Endothelial cell (in vitro differentiated cells): ENCODE results near the gene PPARGC1A. TPM values are rescaled to one million over a fixed set of nuclear protein-coding genes. Genes with fewer than 3 reads are reported as not detected.

Source experiments
- DNase-seq: peaks from one replicate; pipeline ENCODE4 v3.0.0; 2021; ENCODE audit warnings: low spot score
- H3K27ac Mint-ChIP-seq: one replicate; pipeline ENCODE4 v1.8.0; 2021; ENCODE audit warnings: mixed read lengths, inconsistent platforms; ENCODE audit not compliant: unreplicated experiment
- H3K27me3 Mint-ChIP-seq: one replicate; pipeline ENCODE4 v1.8.0; 2021; ENCODE audit warnings: mild to moderate bottlenecking, moderate library complexity, mixed read lengths, inconsistent platforms; ENCODE audit not compliant: unreplicated experiment
- H3K36me3 Mint-ChIP-seq: one replicate; pipeline ENCODE4 v1.8.0; 2021; ENCODE audit warnings: mild to moderate bottlenecking, low read depth, mixed read lengths, inconsistent platforms; ENCODE audit not compliant: unreplicated experiment
- H3K4me1 Mint-ChIP-seq: one replicate; pipeline ENCODE4 v1.8.0; 2021; ENCODE audit warnings: mild to moderate bottlenecking, mixed read lengths, inconsistent platforms; ENCODE audit not compliant: unreplicated experiment
- H3K4me3 Mint-ChIP-seq: one replicate; pipeline ENCODE4 v1.8.0; 2021; ENCODE audit warnings: mild to moderate bottlenecking, mixed read lengths, inconsistent platforms; ENCODE audit not compliant: unreplicated experiment
- H3K9me3 Mint-ChIP-seq: one replicate; pipeline ENCODE4 v1.8.0; 2021; ENCODE audit warnings: mixed read lengths, inconsistent platforms; ENCODE audit not compliant: unreplicated experiment
- total RNA-seq: library from RNA; stranded (reverse); fragmentation: NEBNext Ultra II Directional; extraction: Animal tissue kit (Norgen Biotek cat#: 25700); gene quantifications from one replicate; pipeline ENCODE4 v1.2.1, GENCODE V29; 2021; ENCODE audit not compliant: unreplicated experiment
- TF ChIP-seq, protein P1 (sequence below): fragments of 200-600 bp; sonication (generic); IDR thresholded peaks from one replicate; pipeline ENCODE4 v1.5.0; 2021; ENCODE audit warnings: antibody characterized with exemption; ENCODE audit not compliant: unreplicated experiment

The PPARGC1A gene
- total RNA-seq, 1 donor from 2014 or later, result 11.4 TPM

DNA sequence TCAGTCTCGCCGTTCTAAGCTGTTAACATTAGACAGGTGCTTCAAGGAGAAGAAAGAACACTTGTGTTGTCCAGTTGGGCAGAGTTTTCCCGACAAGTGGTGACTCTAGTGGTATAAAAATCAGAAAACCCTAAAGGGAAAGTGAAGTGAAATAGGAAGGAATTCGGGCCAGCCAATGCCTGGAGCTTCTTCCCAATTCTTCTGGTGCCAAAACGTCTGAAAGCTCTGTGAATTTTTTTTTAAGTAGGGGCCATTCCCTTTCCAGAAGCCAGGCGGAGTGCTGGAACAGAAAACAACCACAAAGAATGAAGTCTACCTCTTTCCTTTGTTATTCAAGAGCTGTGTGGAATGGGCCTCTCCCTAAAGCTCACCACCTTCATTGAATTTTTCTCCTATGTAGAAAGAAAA, 43.1 kb upstream of the PPARGC1A start:
- no peak for DNase-seq
- Mint-ChIP-seq H3K9me3 (no peaks in the 10 kb centered on the region), H3K4me1 (peaks cover 8% of the 10 kb centered on the region)

DNA sequence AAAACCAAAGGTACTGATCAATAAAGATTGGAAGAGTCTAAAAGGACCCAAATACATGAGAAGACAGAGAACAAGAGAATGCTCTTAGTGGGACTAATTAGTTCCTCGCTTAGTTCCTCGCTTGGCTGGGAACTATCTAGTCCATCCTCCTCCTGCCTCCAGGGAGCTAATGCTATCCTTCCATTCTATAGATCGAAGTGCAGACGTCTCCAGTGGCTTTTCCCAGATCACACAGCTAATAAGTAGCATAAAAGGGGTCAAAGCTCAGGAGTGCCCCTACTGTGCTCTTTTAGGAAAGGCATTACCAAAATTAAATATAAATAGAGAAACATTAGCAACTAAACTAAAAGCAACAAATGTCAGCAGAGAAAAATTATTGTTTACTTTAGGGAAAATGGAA, 42.3 kb upstream of the PPARGC1A start:
- no peak for DNase-seq
- TF ChIP-seq, protein P1, sequence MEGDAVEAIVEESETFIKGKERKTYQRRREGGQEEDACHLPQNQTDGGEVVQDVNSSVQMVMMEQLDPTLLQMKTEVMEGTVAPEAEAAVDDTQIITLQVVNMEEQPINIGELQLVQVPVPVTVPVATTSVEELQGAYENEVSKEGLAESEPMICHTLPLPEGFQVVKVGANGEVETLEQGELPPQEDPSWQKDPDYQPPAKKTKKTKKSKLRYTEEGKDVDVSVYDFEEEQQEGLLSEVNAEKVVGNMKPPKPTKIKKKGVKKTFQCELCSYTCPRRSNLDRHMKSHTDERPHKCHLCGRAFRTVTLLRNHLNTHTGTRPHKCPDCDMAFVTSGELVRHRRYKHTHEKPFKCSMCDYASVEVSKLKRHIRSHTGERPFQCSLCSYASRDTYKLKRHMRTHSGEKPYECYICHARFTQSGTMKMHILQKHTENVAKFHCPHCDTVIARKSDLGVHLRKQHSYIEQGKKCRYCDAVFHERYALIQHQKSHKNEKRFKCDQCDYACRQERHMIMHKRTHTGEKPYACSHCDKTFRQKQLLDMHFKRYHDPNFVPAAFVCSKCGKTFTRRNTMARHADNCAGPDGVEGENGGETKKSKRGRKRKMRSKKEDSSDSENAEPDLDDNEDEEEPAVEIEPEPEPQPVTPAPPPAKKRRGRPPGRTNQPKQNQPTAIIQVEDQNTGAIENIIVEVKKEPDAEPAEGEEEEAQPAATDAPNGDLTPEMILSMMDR, result no peak
- no peaks in the 10 kb centered on the region for H3K36me3 Mint-ChIP-seq
- no peaks in the 10 kb centered on the region for H3K9me3 Mint-ChIP-seq
- no peaks in the 10 kb centered on the region for H3K27me3 Mint-ChIP-seq
- no peak overlapping the region for H3K27ac Mint-ChIP-seq
- peaks cover 8% of the 10 kb centered on the region for H3K4me1 Mint-ChIP-seq
- no peak overlapping the region for H3K4me3 Mint-ChIP-seq

More for the DNA sequence above, 43.1 kb upstream of the PPARGC1A start:
- no peak overlapping the region for H3K27ac Mint-ChIP-seq
- H3K36me3 Mint-ChIP-seq, result no peaks in the 10 kb centered on the region
- TF ChIP-seq, protein P1, result no peak
- H3K4me3 Mint-ChIP-seq, result no peak overlapping the region
- H3K27me3 Mint-ChIP-seq, result no peaks in the 10 kb centered on the region

DNA sequence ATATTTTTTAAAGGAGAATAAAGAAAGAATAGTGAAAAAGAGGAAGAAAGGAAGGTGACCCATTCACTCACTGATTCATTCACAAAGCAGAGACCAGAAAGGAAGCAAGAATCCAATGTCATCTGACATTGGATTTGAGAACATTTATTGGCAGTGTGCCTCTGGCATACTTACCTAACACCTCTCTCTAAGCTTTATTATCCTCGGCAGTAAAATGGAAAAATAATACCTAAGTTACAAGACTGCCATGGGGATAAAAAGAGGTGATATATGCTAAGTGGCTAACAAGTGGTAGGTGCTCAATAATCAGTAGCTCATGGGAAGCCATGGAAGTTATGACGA, 41.6 kb upstream of the PPARGC1A start:
- no peak for DNase-seq
- TF ChIP-seq, protein P1, result no peak
- H3K27ac Mint-ChIP-seq, result no peak overlapping the region
- no peaks in the 10 kb centered on the region for H3K9me3 Mint-ChIP-seq
- peaks cover 8% of the 10 kb centered on the region for H3K4me1 Mint-ChIP-seq
- H3K27me3 Mint-ChIP-seq, result no peaks in the 10 kb centered on the region
- no peak overlapping the region for H3K4me3 Mint-ChIP-seq
- no peaks in the 10 kb centered on the region for H3K36me3 Mint-ChIP-seq

DNA sequence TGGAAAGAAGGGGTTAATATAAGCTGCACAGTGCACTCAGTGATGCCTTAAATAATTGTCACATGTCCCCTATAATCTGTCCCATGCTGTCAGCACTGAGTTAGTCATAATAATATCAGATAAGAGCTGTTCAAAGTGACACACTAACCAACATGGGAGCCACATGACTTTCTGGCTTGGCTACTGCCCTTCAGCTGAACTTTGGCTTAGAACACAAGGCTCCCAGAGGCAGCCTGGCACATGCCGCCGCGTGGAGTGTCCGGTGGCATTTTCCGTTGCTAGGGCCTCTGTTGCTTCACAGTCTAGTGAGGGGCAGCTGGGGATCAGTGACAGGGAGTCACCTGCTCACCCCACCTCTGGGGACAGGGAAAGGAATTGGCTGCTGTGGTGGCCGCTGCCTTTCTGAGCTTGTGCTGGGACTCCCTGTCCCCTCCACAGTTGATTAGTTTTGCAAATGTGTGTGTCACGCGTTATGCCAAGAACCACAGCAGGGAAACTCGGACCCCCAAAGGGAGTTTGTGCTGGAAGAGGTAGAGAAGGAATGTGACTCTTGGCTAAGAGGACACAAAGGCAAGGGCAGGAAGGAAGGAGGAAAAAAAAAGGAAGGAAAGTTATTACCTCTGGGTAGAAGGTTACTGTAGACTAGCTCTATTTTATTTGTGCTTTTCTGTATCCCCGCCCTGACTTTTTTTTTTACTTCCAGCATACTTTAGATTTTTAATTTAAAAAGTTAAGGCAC, 41.1 kb upstream of the PPARGC1A start:
- H3K27me3 Mint-ChIP-seq, result peaks cover 1% of the 10 kb centered on the region
- no peaks in the 10 kb centered on the region for H3K9me3 Mint-ChIP-seq
- H3K36me3 Mint-ChIP-seq, result no peaks in the 10 kb centered on the region
- TF ChIP-seq, protein P1, result no peak
- no peak for DNase-seq
- no peak overlapping the region for H3K4me3 Mint-ChIP-seq
- H3K4me1 Mint-ChIP-seq, result peaks cover 8% of the 10 kb centered on the region
- no peak overlapping the region for H3K27ac Mint-ChIP-seq

DNA sequence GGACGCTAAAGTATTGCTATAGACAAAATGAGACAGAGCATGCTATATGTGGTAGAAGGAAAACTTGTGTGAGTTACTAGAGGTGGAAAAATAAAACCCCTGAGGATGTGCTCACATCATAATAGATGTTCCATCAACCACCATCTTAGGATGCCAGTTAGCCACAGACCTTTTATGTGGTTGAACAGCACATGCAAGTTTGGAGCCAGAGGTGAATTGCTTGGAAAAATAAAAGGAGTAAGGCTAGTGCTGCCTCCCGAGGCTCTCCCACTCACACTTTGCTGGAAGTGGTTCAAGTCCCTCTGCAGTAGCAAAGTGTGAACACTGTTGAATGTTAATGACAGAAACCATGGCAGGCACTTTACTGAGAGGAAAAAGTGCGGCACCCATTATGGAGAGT, 39.4 kb upstream of the PPARGC1A start:
- TF ChIP-seq, protein P1, result no peak
- Mint-ChIP-seq H3K36me3 (no peaks in the 10 kb centered on the region), H3K4me1 (peaks cover 8% of the 10 kb centered on the region), H3K27me3 (peaks cover 1% of the 10 kb centered on the region), H3K27ac (no peak overlapping the region), H3K4me3 (no peak overlapping the region), H3K9me3 (no peaks in the 10 kb centered on the region)
- no peak for DNase-seq
